ENCODE data around the gene PEX6.

DNA sequence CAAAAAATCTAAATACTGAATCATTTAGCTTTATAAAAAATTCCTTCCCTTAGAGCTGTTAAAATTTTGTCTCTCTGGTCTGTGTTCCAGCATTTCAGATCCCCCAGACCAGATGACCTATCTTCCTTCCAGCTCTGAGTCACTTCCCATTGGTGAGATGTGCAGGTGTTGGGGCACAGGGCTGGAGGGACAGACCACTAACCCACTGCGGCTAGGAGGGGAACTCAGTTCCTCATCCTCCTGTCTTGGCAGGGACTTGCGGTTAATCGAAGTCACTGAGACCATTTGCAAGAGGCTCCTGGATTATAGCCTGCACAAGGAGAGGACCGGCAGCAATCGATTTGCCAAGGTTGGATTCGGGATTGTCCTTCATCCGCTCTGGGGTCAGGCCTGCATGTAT, 43.7 kb downstream of the PEX6 start:
- no peak for TF ChIP-seq POLR2A (IDR thresholded peaks at IDR 0.05; ENCODE audit: low read depth, low read length)
- TF ChIP-seq, protein P1, sequence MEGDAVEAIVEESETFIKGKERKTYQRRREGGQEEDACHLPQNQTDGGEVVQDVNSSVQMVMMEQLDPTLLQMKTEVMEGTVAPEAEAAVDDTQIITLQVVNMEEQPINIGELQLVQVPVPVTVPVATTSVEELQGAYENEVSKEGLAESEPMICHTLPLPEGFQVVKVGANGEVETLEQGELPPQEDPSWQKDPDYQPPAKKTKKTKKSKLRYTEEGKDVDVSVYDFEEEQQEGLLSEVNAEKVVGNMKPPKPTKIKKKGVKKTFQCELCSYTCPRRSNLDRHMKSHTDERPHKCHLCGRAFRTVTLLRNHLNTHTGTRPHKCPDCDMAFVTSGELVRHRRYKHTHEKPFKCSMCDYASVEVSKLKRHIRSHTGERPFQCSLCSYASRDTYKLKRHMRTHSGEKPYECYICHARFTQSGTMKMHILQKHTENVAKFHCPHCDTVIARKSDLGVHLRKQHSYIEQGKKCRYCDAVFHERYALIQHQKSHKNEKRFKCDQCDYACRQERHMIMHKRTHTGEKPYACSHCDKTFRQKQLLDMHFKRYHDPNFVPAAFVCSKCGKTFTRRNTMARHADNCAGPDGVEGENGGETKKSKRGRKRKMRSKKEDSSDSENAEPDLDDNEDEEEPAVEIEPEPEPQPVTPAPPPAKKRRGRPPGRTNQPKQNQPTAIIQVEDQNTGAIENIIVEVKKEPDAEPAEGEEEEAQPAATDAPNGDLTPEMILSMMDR (IDR thresholded peaks at IDR 0.05; ENCODE audit: extremely low read depth in 1 of 2, insufficient read depth in 1 of 2, low read depth in 1 of 2, low read length in 2 of 2) = no peak
- TF ChIP-seq JUN (IDR thresholded peaks at IDR 0.05; ENCODE audit: borderline replicate concordance, insufficient read depth, insufficient read length, low read depth) = no peak
- no peak for TF ChIP-seq POLR2AphosphoS5 (IDR thresholded peaks at IDR 0.05; ENCODE audit: insufficient read depth, low read depth, low read length)

Data from endothelial cell of umbilical vein (primary cell).